Measurements from ENCODE around the gene ZNF70. TPM values are rescaled to one million over a fixed set of nuclear protein-coding genes. Genes with fewer than 3 reads are reported as not detected.

Gene ZNF70
- total RNA-seq, 4 donors from 2014 or later: 3.1 to 6.5 (median 5.4) TPM

- H3K9me3 ChIP-seq: no peaks in the 10 kb centered on the region
- no peak for DNase-seq (ENCODE audit: extremely low spot score)
- no CpG with 5 or more reads among the region's 27 CpGs for WGBS
- peak overlapping the region; percentile 87 to 91 (median 90) for H3K27ac ChIP-seq (replicated peaks in 1 of 4)
- intact Hi-C loops (cut with DNase I): loop anchor here (5.0 to 10.0 kb wide), 2 partner anchors 80 to 222 kb away; no protein-coding TSS in a partner anchor
- peaks cover 0 to 21% (median 2%) of the 10 kb centered on the region in 4 donors for H3K36me3 ChIP-seq
- peaks cover 51 to 97% (median 90%) of the 10 kb centered on the region in 4 donors for H3K4me1 ChIP-seq
- no peak for TF ChIP-seq POLR2AphosphoS5 (IDR thresholded peaks at IDR 0.05)
- TF ChIP-seq EP300 (IDR thresholded peaks at IDR 0.05): no peak
- peak overlapping the region; percentile 63 to 72 (median 71) for H3K4me3 ChIP-seq
- H3K27me3 ChIP-seq: no peaks in the 10 kb centered on the region
Measured at GRCh38 chr22:23767303-23767672, 16.4 kb upstream of the ZNF70 start.

GRCh38 chr22:23764899-23765881 lies 14.3 kb upstream of the ZNF70 start:
- H3K4me1 ChIP-seq: peaks cover 42 to 76% (median 73%) of the 10 kb centered on the region in 4 donors
- DNase-seq (ENCODE audit: extremely low spot score): no peak

GRCh38 chr22:23763954-23764353 lies 13.0 kb upstream of the ZNF70 start:
- peaks cover 0 to 21% (median 2%) of the 10 kb centered on the region in 4 donors for H3K36me3 ChIP-seq
- H3K4me3 ChIP-seq: peak overlapping the region in 2 of 4 donors; percentile 28 to 36
- no peaks in the 10 kb centered on the region for H3K9me3 ChIP-seq
- H3K27ac ChIP-seq (replicated peaks in 1 of 4): no peak overlapping the region
- TF ChIP-seq CTCF (IDR thresholded peaks at IDR 0.05) (no peak), EP300 (IDR thresholded peaks at IDR 0.05) (no peak), POLR2A (IDR thresholded peaks at IDR 0.05; ENCODE audit: low read depth) (no peak), POLR2AphosphoS5 (IDR thresholded peaks at IDR 0.05) (no peak)
- no peaks in the 10 kb centered on the region for H3K27me3 ChIP-seq
- intact Hi-C loops (cut with DNase I): loop anchor here (10.0 kb wide), 1 partner anchor 219 kb away; no protein-coding TSS in a partner anchor
- DNase-seq (ENCODE audit: extremely low spot score): no peak
- WGBS: 39% methylated on average over 5 of the region's 7 CpGs
- peaks cover 41 to 65% (median 64%) of the 10 kb centered on the region in 4 donors for H3K4me1 ChIP-seq

More at GRCh38 chr22:23764899-23765881, 14.3 kb upstream of the ZNF70 start:
- WGBS: 81% methylated on average over 5 of the region's 9 CpGs
- no peaks in the 10 kb centered on the region for H3K27me3 ChIP-seq
- no peak overlapping the region for H3K27ac ChIP-seq (replicated peaks in 1 of 4)
- TF ChIP-seq POLR2A (IDR thresholded peaks at IDR 0.05; ENCODE audit: low read depth): no peak
- TF ChIP-seq POLR2AphosphoS5 (IDR thresholded peaks at IDR 0.05): no peak
- TF ChIP-seq CTCF (IDR thresholded peaks at IDR 0.05): no peak
- intact Hi-C loops (cut with DNase I): loop anchor here (5.0 to 10.0 kb wide), 2 partner anchors 82 to 220 kb away; no protein-coding TSS in a partner anchor
- H3K36me3 ChIP-seq: peaks cover 0 to 21% (median 2%) of the 10 kb centered on the region in 4 donors
- H3K9me3 ChIP-seq: no peaks in the 10 kb centered on the region
- H3K4me3 ChIP-seq: no peak overlapping the region

- peak overlapping the region; percentile 28 to 38 (median 34) for H3K4me3 ChIP-seq
- H3K27me3 ChIP-seq: no peaks in the 10 kb centered on the region
- peaks cover 37 to 61% (median 60%) of the 10 kb centered on the region in 4 donors for H3K4me1 ChIP-seq
- WGBS: 34% methylated on average over 16 of the region's 17 CpGs
- H3K9me3 ChIP-seq: no peaks in the 10 kb centered on the region
- intact Hi-C loops (cut with DNase I): loop anchor here (10.0 kb wide), 1 partner anchor 219 kb away; no protein-coding TSS in a partner anchor
- peaks cover 0 to 21% (median 2%) of the 10 kb centered on the region in 4 donors for H3K36me3 ChIP-seq
- peak overlapping the region in 2 of 4 donors; percentile 19 to 50 for H3K27ac ChIP-seq (replicated peaks in 1 of 4)
- DNase-seq (ENCODE audit: extremely low spot score): no peak
- TF ChIP-seq CTCF (IDR thresholded peaks at IDR 0.05): no peak
- no peak for TF ChIP-seq EP300 (IDR thresholded peaks at IDR 0.05)
- no peak for TF ChIP-seq POLR2A (IDR thresholded peaks at IDR 0.05; ENCODE audit: low read depth)
- no peak for TF ChIP-seq POLR2AphosphoS5 (IDR thresholded peaks at IDR 0.05)
Measured at GRCh38 chr22:23763579-23763945, 12.7 kb upstream of the ZNF70 start.
